PC-9 (cell line): ENCODE data around the gene ATP6V0E1. TPM values are rescaled to one million over a fixed set of nuclear protein-coding genes. Genes with fewer than 3 reads are reported as not detected.

Experiments used
- BruUV-seq: library from RNA; stranded (reverse); fragments of 400-500 nt; replicated peaks from 2 replicates; lab custom pipeline; 2021; lab: Mats Ljungman, UMichigan
- CTCF ChIA-PET: fragments of 300-600 bp; sonication (Branson Sonifier 250); formaldehyde crosslinking; loops from one replicate; lab custom pipeline; 2022; ENCODE audit warnings: antibody characterized with exemption; lab: Charles Lee
- POLR2A ChIA-PET: fragments of 300-600 bp; sonication (Branson Sonifier 250); formaldehyde crosslinking; loops from one replicate; lab custom pipeline; 2022; ENCODE audit warnings: antibody characterized with exemption; ENCODE audit not compliant: unreplicated experiment; lab: Charles Lee
- DNase-seq, 2 experiments: peaks; one replicate each; pipeline versions ENCODE4 v3.0.0 to v3.0.0-alpha.2; 2015 to 2022; ENCODE audit warnings: mixed read lengths in 1 of 2
- H2AFZ ChIP-seq: fragments of 200-600 bp; sonication (generic); 2 replicates; pipeline ENCODE4 v1.8.1; 2017; ENCODE audit warnings: antibody characterized with exemption
- H3F3A ChIP-seq: fragments of 200-600 bp; sonication (generic); 2 replicates; pipeline ENCODE4 v1.8.1; 2017; ENCODE audit warnings: antibody characterized with exemption, mild to moderate bottlenecking, low read depth; ENCODE audit not compliant: insufficient read depth
- H3K27ac ChIP-seq: fragments of 200-600 bp; sonication (generic); 2 replicates; pipeline ENCODE4 v1.6.1; 2016; ENCODE audit warnings: mixed run types
- H3K27me3 ChIP-seq: fragments of 200-600 bp; sonication (generic); 2 replicates; pipeline ENCODE4 v1.6.1; 2016; ENCODE audit warnings: low read depth, mixed run types; ENCODE audit not compliant: insufficient read depth
- H3K36me3 ChIP-seq: fragments of 200-600 bp; sonication (generic); 2 replicates; pipeline ENCODE4 v1.6.1; 2016; ENCODE audit warnings: low read depth, mixed run types
- H3K4me1 ChIP-seq: fragments of 200-600 bp; sonication (generic); replicated peaks from 2 replicates; pipeline ENCODE4 v1.6.1; 2016; ENCODE audit warnings: mixed run types; ENCODE audit not compliant: insufficient read depth
- H3K4me2 ChIP-seq: fragments of 200-600 bp; sonication (generic); 2 replicates; pipeline ENCODE4 v1.6.1; 2017; ENCODE audit warnings: mixed run types
- H3K4me3 ChIP-seq: fragments of 200-600 bp; sonication (generic); 2 replicates; pipeline ENCODE4 v1.6.1; 2016; ENCODE audit warnings: mixed run types
- H3K79me2 ChIP-seq: fragments of 200-600 bp; sonication (generic); 2 replicates; pipeline ENCODE4 v1.6.1; 2017; ENCODE audit warnings: low read depth, mixed run types
- H3K9me2 ChIP-seq: fragments of 200-600 bp; sonication (generic); 2 replicates; pipeline ENCODE4 v1.8.1; 2017; ENCODE audit warnings: mild to moderate bottlenecking; ENCODE audit not compliant: insufficient read depth
- H3K9me3 ChIP-seq: fragments of 200-600 bp; sonication (generic); 2 replicates; pipeline ENCODE4 v1.8.1; 2016; ENCODE audit warnings: low read depth; ENCODE audit not compliant: insufficient read depth
- H4K20me1 ChIP-seq: fragments of 200-600 bp; sonication (generic); 2 replicates; pipeline ENCODE4 v1.8.1; 2017; ENCODE audit not compliant: insufficient read depth
- EZH2 ChIP-seq: fragments of 200-600 bp; sonication (generic); IDR thresholded peaks from 2 replicates; pipeline ENCODE4 v1.8.0; 2017; ENCODE audit warnings: antibody characterized with exemption, low read depth
- intact Hi-C: fragments of 100-400 bp; cut with micrococcal nuclease; formaldehyde crosslinking; loops from one replicate; pipeline ENCODE4 v1.10.0; 2022; ENCODE audit not compliant: unreplicated experiment
- total RNA-seq: library from RNA; stranded (reverse); gene quantifications from 2 replicates; pipeline ENCODE4 v1.2.3, GENCODE V29; 2021
- TF ChIP-seq, protein P1 (sequence below): fragments of 200-600 bp; sonication (generic); conservative IDR thresholded peaks from 2 replicates; pipeline ENCODE4 v1.6.1; 2017; ENCODE audit warnings: mixed run types, antibody characterized with exemption, mild to moderate bottlenecking, moderate library complexity

ATP6V0E1 gene
- total RNA-seq, 1 experiment from 2014 or later, result 251 TPM

DNA sequence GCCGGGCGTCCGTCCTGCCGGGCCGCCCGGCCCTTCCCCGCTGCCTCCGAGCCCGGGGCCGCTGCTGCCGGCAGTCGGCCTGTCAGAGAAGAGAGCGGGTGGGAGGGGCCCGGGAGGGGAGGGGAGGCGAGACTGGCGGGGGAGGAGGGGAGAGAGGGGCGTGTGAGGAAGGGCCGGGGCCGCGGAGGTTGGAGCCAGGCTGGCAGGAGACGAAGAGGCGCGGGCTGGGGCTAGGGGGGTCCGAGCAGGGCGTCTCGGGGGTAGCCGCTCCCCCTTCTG lies 73.2 kb downstream of the ATP6V0E1 start:
- CTCF ChIA-PET, result interaction anchor here (0.6 to 1.3 kb wide), 3 partner anchors 73 to 580 kb away, joined by 3 to 8 read pairs (median 3); partner anchors contain the start of genes ATP6V0E1 and BNIP1

DNA sequence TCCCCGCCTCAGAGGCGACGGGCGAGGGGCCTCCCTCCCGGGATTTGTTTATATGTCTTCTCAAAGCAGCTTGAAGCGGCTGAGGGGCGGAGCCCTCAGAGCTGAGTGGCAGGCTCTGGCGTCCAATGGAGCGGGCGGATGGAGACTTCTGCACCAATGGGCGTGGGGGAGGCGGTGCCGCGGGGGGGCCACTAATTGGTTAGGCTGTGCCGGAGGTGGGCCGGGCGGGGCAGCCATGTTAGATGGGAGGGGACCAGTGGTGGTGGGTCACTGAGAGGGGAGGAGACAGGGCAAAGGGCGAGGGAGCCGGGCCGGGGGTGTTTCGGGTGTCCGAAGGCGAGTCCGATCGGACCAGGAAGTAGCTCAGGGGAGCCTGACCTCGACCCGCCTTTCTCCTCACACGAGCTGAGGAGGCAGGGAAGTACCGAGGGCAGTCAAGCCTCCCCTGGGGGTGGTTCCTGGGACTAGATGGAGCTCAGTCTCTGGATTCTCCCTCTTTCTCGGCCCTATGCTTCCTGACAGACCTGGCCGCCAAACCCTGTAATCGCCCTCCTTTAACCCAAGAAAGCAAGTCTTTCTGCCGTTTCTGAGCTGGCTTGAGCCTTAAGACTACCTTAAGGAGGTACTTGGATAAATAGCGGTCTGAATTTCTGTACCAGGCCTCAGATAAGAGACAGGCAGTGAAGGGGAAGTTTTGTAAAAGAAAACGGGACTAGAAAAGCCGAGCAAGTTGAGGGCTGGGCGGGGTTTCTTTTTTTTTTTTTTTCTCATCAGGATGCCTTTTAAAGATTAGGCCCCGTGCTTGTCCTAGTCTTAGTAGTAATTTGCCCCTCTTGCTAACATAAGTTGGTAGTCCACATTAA lies 73.7 kb downstream of the ATP6V0E1 start:
- Histone ChIP-seq H4K20me1 (peaks cover 12% of the 10 kb centered on the region), H3K4me1 (peaks cover 15% of the 10 kb centered on the region; the same call in 1 of the 2 replicates), H3K9me3 (no peaks in the 10 kb centered on the region), H3K79me2 (peaks cover 40% of the 10 kb centered on the region), H3K4me2 (peak overlapping the region; percentile 91), H3K4me3 (peak overlapping the region; percentile 61), H3K9me2 (no peaks in the 10 kb centered on the region), H3K36me3 (no peaks in the 10 kb centered on the region), H3F3A (peaks cover 11% of the 10 kb centered on the region), H2AFZ (peak overlapping the region; percentile 94), H3K27ac (peak overlapping the region; percentile 80), H3K27me3 (no peaks in the 10 kb centered on the region)
- BruUV-seq, result TSS peak; percentile 70
- ChIA-PET CTCF (interaction anchor here (0.6 to 1.3 kb wide), 5 partner anchors 48 to 580 kb away, joined by 3 to 8 read pairs (median 4); partner anchors contain the start of genes ATP6V0E1 and BNIP1), POLR2A (interaction anchor here (0.5 to 1.0 kb wide), 10 partner anchors 8 to 1476 kb away, joined by 3 to 12 read pairs (median 4); partner anchors contain the start of gene ATP6V0E1)
- no peak for TF ChIP-seq EZH2
- TF ChIP-seq, protein P1, sequence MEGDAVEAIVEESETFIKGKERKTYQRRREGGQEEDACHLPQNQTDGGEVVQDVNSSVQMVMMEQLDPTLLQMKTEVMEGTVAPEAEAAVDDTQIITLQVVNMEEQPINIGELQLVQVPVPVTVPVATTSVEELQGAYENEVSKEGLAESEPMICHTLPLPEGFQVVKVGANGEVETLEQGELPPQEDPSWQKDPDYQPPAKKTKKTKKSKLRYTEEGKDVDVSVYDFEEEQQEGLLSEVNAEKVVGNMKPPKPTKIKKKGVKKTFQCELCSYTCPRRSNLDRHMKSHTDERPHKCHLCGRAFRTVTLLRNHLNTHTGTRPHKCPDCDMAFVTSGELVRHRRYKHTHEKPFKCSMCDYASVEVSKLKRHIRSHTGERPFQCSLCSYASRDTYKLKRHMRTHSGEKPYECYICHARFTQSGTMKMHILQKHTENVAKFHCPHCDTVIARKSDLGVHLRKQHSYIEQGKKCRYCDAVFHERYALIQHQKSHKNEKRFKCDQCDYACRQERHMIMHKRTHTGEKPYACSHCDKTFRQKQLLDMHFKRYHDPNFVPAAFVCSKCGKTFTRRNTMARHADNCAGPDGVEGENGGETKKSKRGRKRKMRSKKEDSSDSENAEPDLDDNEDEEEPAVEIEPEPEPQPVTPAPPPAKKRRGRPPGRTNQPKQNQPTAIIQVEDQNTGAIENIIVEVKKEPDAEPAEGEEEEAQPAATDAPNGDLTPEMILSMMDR, result no peak
- peak; percentile 94 to 100 for DNase-seq
- intact Hi-C loops, result loop anchor here (1.0 to 10.0 kb wide), 9 partner anchors 18 to 559 kb away; partner anchors contain the start of genes BNIP1 and BOD1

More for the DNA sequence above, 73.2 kb downstream of the ATP6V0E1 start:
- H3F3A ChIP-seq, result peaks cover 11% of the 10 kb centered on the region
- H3K36me3 ChIP-seq, result no peaks in the 10 kb centered on the region
- no peaks in the 10 kb centered on the region for H3K9me3 ChIP-seq
- DNase-seq, result no peak
- no TSS peak for BruUV-seq
- peak overlapping the region; percentile 94 for H2AFZ ChIP-seq
- H3K27ac ChIP-seq, result peak overlapping the region; percentile 48; the same call in 1 of the 2 replicates
- no peaks in the 10 kb centered on the region for H3K27me3 ChIP-seq
- peaks cover 21% of the 10 kb centered on the region for H3K4me1 ChIP-seq
- H3K9me2 ChIP-seq, result no peaks in the 10 kb centered on the region
- peaks cover 8% of the 10 kb centered on the region for H4K20me1 ChIP-seq
- peaks cover 35% of the 10 kb centered on the region for H3K79me2 ChIP-seq
- intact Hi-C loops, result loop anchor here (1.0 to 10.0 kb wide), 9 partner anchors 19 to 560 kb away; partner anchors contain the start of genes BNIP1 and BOD1
- no peak for TF ChIP-seq EZH2
- peak overlapping the region; percentile 91 for H3K4me2 ChIP-seq
- peak overlapping the region; percentile 61 for H3K4me3 ChIP-seq
- POLR2A ChIA-PET, result interaction anchor here (0.9 to 1.0 kb wide), 3 partner anchors 40 to 73 kb away, joined by 3 to 10 read pairs (median 7); partner anchors contain the start of gene ATP6V0E1

DNA sequence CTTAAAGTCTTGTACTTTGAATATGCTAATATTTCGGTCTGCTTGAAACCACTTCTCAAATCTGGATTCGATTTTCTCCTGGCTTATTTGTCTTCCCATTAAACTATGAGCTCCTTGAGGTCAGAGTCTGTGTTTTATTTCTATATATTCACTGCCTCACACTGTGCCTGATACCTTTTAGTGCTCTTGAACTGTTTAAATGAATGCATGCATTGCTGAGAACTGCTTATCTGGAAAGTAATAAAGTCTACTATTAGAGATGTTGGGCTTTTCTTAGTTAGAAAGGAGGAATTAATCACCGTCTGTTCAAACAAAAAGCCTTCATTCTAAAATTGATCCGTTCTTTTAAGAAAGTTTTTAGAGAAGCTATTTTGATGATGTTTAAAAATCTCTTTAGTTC lies 78.6 kb downstream of the ATP6V0E1 start:
- ChIA-PET CTCF (interaction anchor here (0.5 kb wide), 1 partner anchor 80 kb away, joined by 8 read pairs; no protein-coding TSS in a partner anchor), POLR2A (no interaction called here)
- H3K4me2 ChIP-seq, result no peak overlapping the region
- no peaks in the 10 kb centered on the region for H3K9me3 ChIP-seq
- H2AFZ ChIP-seq, result no peak overlapping the region
- TF ChIP-seq, protein P1, result no peak
- no peak for TF ChIP-seq EZH2
- DNase-seq, result no peak
- peaks cover 18% of the 10 kb centered on the region for H4K20me1 ChIP-seq
- H3K9me2 ChIP-seq, result no peaks in the 10 kb centered on the region
- no peak overlapping the region for H3K4me3 ChIP-seq
- H3K79me2 ChIP-seq, result peaks cover 46% of the 10 kb centered on the region
- intact Hi-C loops, result no loop called here
- no peaks in the 10 kb centered on the region for H3K36me3 ChIP-seq
- H3K27me3 ChIP-seq, result no peaks in the 10 kb centered on the region
- H3K27ac ChIP-seq, result no peak overlapping the region
- peaks cover 11% of the 10 kb centered on the region for H3F3A ChIP-seq
- peaks cover 8% of the 10 kb centered on the region; the same call in 1 of the 2 replicates for H3K4me1 ChIP-seq
- no TSS peak for BruUV-seq
